HepG2 (cell line): Measurements from ENCODE around the gene BBC3. TPM values are rescaled to one million over a fixed set of nuclear protein-coding genes. Genes with fewer than 3 reads are reported as not detected.

ENCODE experiments used
- GFI1 ChIP-seq: sonication (generic); formaldehyde crosslinking; IDR thresholded peaks from 2 replicates; pipeline ENCODE4 v1.5.0; 2020; ENCODE audit warnings: missing genetic modification reagents, mild to moderate bottlenecking, borderline replicate concordance
- HNF1A ChIP-seq, 2 experiments: sonication (generic) in 1 of 2; formaldehyde crosslinking in 1 of 2; IDR thresholded peaks; 2 replicates each; pipeline versions ENCODE4 v1.4.0 to v1.6.1; 2016 to 2020; ENCODE audit warnings: borderline replicate concordance in 1 of 2, low read depth in 1 of 2, mild to moderate bottlenecking in 1 of 2, missing genetic modification reagents in 1 of 2
- IRF9 ChIP-seq: sonication (generic); formaldehyde crosslinking; IDR thresholded peaks from 2 replicates; pipeline ENCODE4 v1.8.0; 2022; ENCODE audit warnings: missing genetic modification reagents, mild to moderate bottlenecking, borderline replicate concordance
- MTA1 ChIP-seq: sonication (generic); formaldehyde crosslinking; IDR thresholded peaks from 2 replicates; pipeline ENCODE4 v1.4.0; 2020; ENCODE audit warnings: missing genetic modification reagents, mild to moderate bottlenecking, borderline replicate concordance
- NR2F6 ChIP-seq, 2 experiments: IDR thresholded peaks; 2 replicates each; pipeline ENCODE4 v1.6.1; 2016; ENCODE audit warnings: antibody characterized with exemption in 1 of 2, mild to moderate bottlenecking in 1 of 2
- RARA ChIP-seq: IDR thresholded peaks from 2 replicates; pipeline ENCODE4 v1.6.1; 2016; ENCODE audit warnings: missing genetic modification reagents, missing compliant biosample characterization
- RARG ChIP-seq: sonication (generic); formaldehyde crosslinking; IDR thresholded peaks from 2 replicates; pipeline ENCODE4 v1.4.0; 2020; ENCODE audit warnings: low read depth, mild to moderate bottlenecking, missing genetic modification reagents
- ZBTB34 ChIP-seq: sonication (generic); formaldehyde crosslinking; IDR thresholded peaks from 2 replicates; pipeline ENCODE4 v1.8.0; 2022; ENCODE audit warnings: mild to moderate bottlenecking, missing genetic modification reagents
- ZBTB7A ChIP-seq: sonication (generic); formaldehyde crosslinking; IDR thresholded peaks from 2 replicates; pipeline ENCODE4 v1.8.0; 2022; ENCODE audit warnings: mild to moderate bottlenecking, missing genetic modification reagents
- ZFP90 ChIP-seq: sonication (generic); formaldehyde crosslinking; IDR thresholded peaks from 2 replicates; pipeline ENCODE4 v1.8.0; 2022; ENCODE audit warnings: missing genetic modification reagents, mild to moderate bottlenecking, inconsistent platforms, borderline replicate concordance
- ZNF20 ChIP-seq: sonication (generic); formaldehyde crosslinking; IDR thresholded peaks from 2 replicates; pipeline ENCODE4 v1.4.0; 2020; ENCODE audit warnings: mild to moderate bottlenecking, moderate library complexity, missing genetic modification reagents
- ZNF280B ChIP-seq: sonication (generic); formaldehyde crosslinking; IDR thresholded peaks from 2 replicates; pipeline ENCODE4 v1.5.0; 2020; ENCODE audit warnings: missing genetic modification reagents, mild to moderate bottlenecking, borderline replicate concordance
- ZNF331 ChIP-seq: sonication (generic); formaldehyde crosslinking; IDR thresholded peaks from 2 replicates; pipeline ENCODE4 v1.4.0; 2020; ENCODE audit warnings: missing genetic modification reagents
- ZNF430 ChIP-seq: sonication (generic); formaldehyde crosslinking; IDR thresholded peaks from 2 replicates; pipeline ENCODE4 v1.9.0; 2021; ENCODE audit warnings: mild to moderate bottlenecking, missing genetic modification reagents
- ZNF451 ChIP-seq: sonication (generic); formaldehyde crosslinking; IDR thresholded peaks from 2 replicates; pipeline ENCODE4 v1.5.0; 2020; ENCODE audit warnings: mild to moderate bottlenecking, missing genetic modification reagents
- ZNF503 ChIP-seq: sonication (generic); formaldehyde crosslinking; IDR thresholded peaks from 2 replicates; pipeline ENCODE4 v1.4.0; 2020; ENCODE audit warnings: missing genetic modification reagents
- ZNF713 ChIP-seq: sonication (generic); formaldehyde crosslinking; IDR thresholded peaks from 2 replicates; pipeline ENCODE4 v1.4.0; 2020; ENCODE audit warnings: mild to moderate bottlenecking, missing genetic modification reagents
- ZNF768 ChIP-seq: sonication (generic); formaldehyde crosslinking; IDR thresholded peaks from 2 replicates; pipeline ENCODE4 v1.4.0; 2020; ENCODE audit warnings: missing genetic modification reagents
- polyA plus RNA-seq, 8 experiments: library from polyadenylated mRNA; depleted of rRNA in 3 of 8; stranded (reverse) in 7 of 8; unstranded in 1 of 8; fragments of >200 nt; fragmentation: Illumina TruSeq in 4 of 8; extraction: Trizol in 4 of 8; gene quantifications; 2 replicates each; pipeline versions ENCODE4 v1.2.1 to v1.2.3, GENCODE V29; 2011 to 2016; ENCODE audit warnings: low read depth in 4 of 8, missing spikeins in 1 of 8, mixed read lengths in 1 of 8; ENCODE audit not compliant: insufficient read depth in 1 of 8
- total RNA-seq, 5 experiments: library from RNA; depleted of rRNA; stranded (reverse); fragments of >200 nt; fragmentation: Illumina TruSeq; extraction: Trizol; gene quantifications; 2 replicates each; pipeline ENCODE4 v1.2.3, GENCODE V29; 2016; ENCODE audit warnings: low read depth in 1 of 5

Gene BBC3
- total and polyA plus RNA-seq, 2 of the 13 experiments (the other 11 are each of a cell fraction or from before 2014, with no cell fraction given) = 6.1 to 8.8 TPM

- TF ChIP-seq HNF1A (IDR thresholded peaks at IDR 0.05; ENCODE audit: low read depth) (0 out of 2 replicates have a peak, but pooled peaks have one; percentile 48), HNF1A (CRISPR knock-in tag; IDR thresholded peaks at IDR 0.05; ENCODE audit: borderline replicate concordance) (peak; percentile 48; the same call in 1 of the 2 replicates), ZNF280B (CRISPR knock-in tag) (no peak), ZFP90 (no peak), ZNF768 (0 out of 2 replicates have a peak, but pooled peaks have one; percentile 21), MTA1 (0 out of 2 replicates have a peak, but pooled peaks have one; percentile 24), ZNF331 (CRISPR knock-in tag) (peak; percentile 47; the same call in 1 of the 2 replicates), NR2F6 (IDR thresholded peaks at IDR 0.05) (peak; percentile 82), NR2F6 (CRISPR knock-in tag; IDR thresholded peaks at IDR 0.05) (peak; percentile 61; the same call in 1 of the 2 replicates), IRF9 (CRISPR knock-in tag) (no peak), ZNF713 (CRISPR knock-in tag) (no peak), ZBTB7A (CRISPR knock-in tag) (peak; percentile 45; the same call in 1 of the 2 replicates), ZBTB34 (CRISPR knock-in tag) (peak; percentile 84; the same call in 1 of the 2 replicates), GFI1 (CRISPR knock-in tag) (peak; percentile 80), ZNF430 (CRISPR knock-in tag) (peak; percentile 21; the same call in 1 of the 2 replicates), RARG (no peak), ZNF503 (CRISPR knock-in tag) (peak; percentile 26; the same call in 1 of the 2 replicates), RARA (CRISPR knock-in tag) (peak; percentile 51), ZNF451 (no peak), ZNF20 (no peak)
These were observed 40.8 kb downstream of the BBC3 start (continued) for GRCh38 chr19:47190167-47190727.
